HG03139 (cell line): ENCODE data around the gene CHKB.
"Not testable (repeated sequence)": the region's sequence is repeated elsewhere in the genome, so short reads cannot be mapped to it uniquely, and the experiment has no call there.

Experiments used
- ATAC-seq: cut with Tn5 transposase; IDR thresholded peaks from one replicate; pipeline ENCODE4 v1.9.1; 2021; ENCODE audit not compliant: unreplicated experiment

CHKB gene

GRCh38 chr22:50582493-50583293 lies at the start of gene CHKB:
Gene CHKB, minus strand, starts transcription at chr22:50582849. Its CDS starts 68 bp downstream, at chr22:50582781.
- peak; percentile 80 for ATAC-seq

GRCh38 chr22:50630376-50630775 lies 47.7 kb upstream of the CHKB start:
- no peak for ATAC-seq

GRCh38 chr22:50628543-50629134 lies 46.0 kb upstream of the CHKB start:
- ATAC-seq: no peak

GRCh38 chr22:50627642-50628542 lies 45.2 kb upstream of the CHKB start, which contains the start of gene ARSA:
Gene ARSA, minus strand, starts transcription at chr22:50628152. Its CDS starts 373 bp downstream, at chr22:50627779.
- peak; percentile 59 for ATAC-seq

- ATAC-seq: no peak
Observed at GRCh38 chr22:50626850-50627641, 44.4 kb upstream of the CHKB start.

GRCh38 chr22:50626314-50626849 lies 43.7 kb upstream of the CHKB start:
- ATAC-seq: no peak

GRCh38 chr22:50625568-50626313 lies 43.1 kb upstream of the CHKB start:
- no peak for ATAC-seq

- ATAC-seq: no peak
Observed at GRCh38 chr22:50625131-50625567, 42.5 kb upstream of the CHKB start.

GRCh38 chr22:50624347-50625130 lies 41.9 kb upstream of the CHKB start:
- ATAC-seq: no peak

GRCh38 chr22:50622723-50623327 lies 40.2 kb upstream of the CHKB start:
- no peak for ATAC-seq

GRCh38 chr22:50621948-50622722 lies 39.5 kb upstream of the CHKB start:
- no peak for ATAC-seq

GRCh38 chr22:50621356-50621880 lies 38.8 kb upstream of the CHKB start:
- ATAC-seq: no peak

- ATAC-seq: peak; percentile 45
Observed at GRCh38 chr22:50620593-50621355, 38.1 kb upstream of the CHKB start.

GRCh38 chr22:50614296-50614695 lies 31.6 kb upstream of the CHKB start:
- ATAC-seq: not testable (repeated sequence)

- no peak for ATAC-seq
Observed at GRCh38 chr22:50613291-50613981, 30.8 kb upstream of the CHKB start.
